Renal cortex interstitium (tissue), 3 donors: ENCODE data around the gene UEVLD. TPM values are rescaled to one million over a fixed set of nuclear protein-coding genes. Genes with fewer than 3 reads are reported as not detected.

Source experiments
- polyA plus RNA-seq, 3 donors: library from polyadenylated mRNA; unstranded; fragments of 120-200 nt; gene quantifications; one replicate each; pipeline ENCODE4 v1.2.1, GENCODE V29; 2013; ENCODE audit not compliant: insufficient read length in 3 of 3

UEVLD gene
- polyA plus RNA-seq, 3 donors: 16.5 to 22.1 (median 21.5) TPM

Other genes starting within 250 kb of the UEVLD start
- gene LDHA, start 194.2 kb downstream of the UEVLD start, polyA plus RNA-seq: 100 to 1,000 TPM; 314 to 512 (median 397) TPM
- gene LDHC, start 176.4 kb downstream of the UEVLD start, polyA plus RNA-seq: 1 to 10 TPM in 1 of 3 donors, under 1 TPM in 2; 0.19 to 1.7 (median 0.94) TPM
- 1 to 10 TPM in 2 of 3 donors, under 1 TPM in 1; 1.00 to 1.3 (median 1.0) TPM for gene LDHAL6A, start 132.9 kb downstream of the UEVLD start, polyA plus RNA-seq
- 100 to 1,000 TPM; 130 to 170 (median 153) TPM for gene TSG101, start 61.8 kb downstream of the UEVLD start, polyA plus RNA-seq
- gene MISFA, start 11.1 kb upstream of the UEVLD start, polyA plus RNA-seq: 10 to 100 TPM in 1 of 3 donors, 1 to 10 TPM in 2; 7.5 to 14.6 (median 7.5) TPM
- 10 to 100 TPM; 25.0 to 30.4 (median 28.3) TPM for gene SPTY2D1, start 45.6 kb upstream of the UEVLD start, polyA plus RNA-seq
- gene TMEM86A, start 110.0 kb upstream of the UEVLD start, polyA plus RNA-seq: 1 to 10 TPM; 7.7 to 9.2 (median 8.5) TPM
- 1 to 10 TPM; 2.1 to 3.6 (median 2.3) TPM for gene IGSF22, start 137.5 kb upstream of the UEVLD start, polyA plus RNA-seq
- under 1 TPM; 0.47 to 0.98 (median 0.70) TPM for gene PTPN5, start 203.1 kb upstream of the UEVLD start, polyA plus RNA-seq